H1 (cell line): ENCODE measurements around the gene MLNR.

Experiments used
- BRCA1 ChIP-seq: IDR thresholded peaks from 2 replicates; pipeline ENCODE4 v1.6.1; 2012; ENCODE audit warnings: low read depth, low read length, improper control_type of control experiment
- EZH2 ChIP-seq: fragments of 200-600 bp; sonication (generic); IDR thresholded peaks from 2 replicates; pipeline ENCODE4 v1.7.1; 2012; ENCODE audit warnings: low read depth, mild to moderate bottlenecking, moderate library complexity, low read length, inconsistent platforms; ENCODE audit not compliant: severe bottlenecking
- JUN ChIP-seq: IDR thresholded peaks from 2 replicates; pipeline ENCODE4 v1.6.1; 2011; ENCODE audit warnings: low read depth, mild to moderate bottlenecking, improper control_type of control experiment, low read length
- JUND ChIP-seq: IDR thresholded peaks from 2 replicates; pipeline ENCODE4 v1.6.1; 2011; ENCODE audit warnings: mild to moderate bottlenecking, improper control_type of control experiment, low read length
- MAFK ChIP-seq: IDR thresholded peaks from 2 replicates; pipeline ENCODE4 v1.6.1; 2012; ENCODE audit warnings: low read depth, mild to moderate bottlenecking, improper control_type of control experiment, low read length
- NRF1 ChIP-seq: IDR thresholded peaks from 2 replicates; pipeline ENCODE4 v1.6.1; 2011; ENCODE audit warnings: mild to moderate bottlenecking, low read depth, low read length, improper control_type of control experiment
- SIRT6 ChIP-seq: IDR thresholded peaks from one replicate; pipeline ENCODE4 v1.7.1; 2012; ENCODE audit warnings: low read length, inconsistent platforms
- SP1 ChIP-seq: IDR thresholded peaks from 2 replicates; pipeline ENCODE4 v1.6.1; 2011; ENCODE audit warnings: low read depth, low read length
- SRF ChIP-seq: IDR thresholded peaks from 2 replicates; pipeline ENCODE4 v1.6.1; 2011; ENCODE audit warnings: mild to moderate bottlenecking, low read depth, low read length, moderate library complexity
- TAF1 ChIP-seq: IDR thresholded peaks from 2 replicates; pipeline ENCODE4 v1.6.1; 2011; ENCODE audit warnings: mild to moderate bottlenecking, low read depth, low read length
- TF ChIP-seq, protein P1 (sequence below): IDR thresholded peaks from 2 replicates; pipeline ENCODE4 v1.6.1; 2011; ENCODE audit warnings: low read depth, mild to moderate bottlenecking, low read length; ENCODE audit not compliant: insufficient read depth
- TF ChIP-seq, protein P2 (sequence below), 3 experiments: IDR thresholded peaks; 1 replicate in 2 of 3; 2 replicates in 1 of 3; pipeline versions ENCODE4 v1.5.1 to v1.6.1; 2011; ENCODE audit warnings: low read length in 3 of 3, mild to moderate bottlenecking in 3 of 3, inconsistent platforms in 2 of 3, low read depth in 1 of 3, moderate library complexity in 1 of 3; ENCODE audit not compliant: insufficient read depth in 1 of 3; ENCODE audit errors: control extremely low read depth in 1 of 3
- TF ChIP-seq, protein P3 (sequence below): IDR thresholded peaks from 2 replicates; pipeline ENCODE4 v1.6.1; 2012; ENCODE audit warnings: inconsistent platforms

DNA sequence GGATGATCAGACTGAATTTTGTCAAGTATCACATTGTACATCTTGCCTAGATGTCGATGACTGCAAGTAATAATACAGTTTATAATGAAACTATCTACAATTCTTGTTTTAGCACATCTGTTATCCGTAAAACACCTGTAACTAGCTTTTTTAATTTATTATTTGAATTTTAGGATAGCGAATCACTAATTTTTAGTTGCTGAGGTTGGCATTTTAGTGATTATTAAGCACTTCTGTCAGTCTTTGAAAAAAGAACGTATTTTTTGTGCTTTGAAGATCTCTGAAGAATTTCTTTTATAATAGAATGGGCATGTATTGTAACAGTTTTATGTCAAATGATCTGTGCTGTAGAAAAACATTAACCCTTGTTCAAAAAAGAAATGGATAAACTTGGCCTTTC is 11.5 kb upstream of the MLNR start:
- no peak for TF ChIP-seq JUN
- no peak for TF ChIP-seq TAF1
- TF ChIP-seq, protein P1, sequence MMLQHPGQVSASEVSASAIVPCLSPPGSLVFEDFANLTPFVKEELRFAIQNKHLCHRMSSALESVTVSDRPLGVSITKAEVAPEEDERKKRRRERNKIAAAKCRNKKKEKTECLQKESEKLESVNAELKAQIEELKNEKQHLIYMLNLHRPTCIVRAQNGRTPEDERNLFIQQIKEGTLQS: no peak
- no peak for TF ChIP-seq NRF1
- TF ChIP-seq, protein P2, sequence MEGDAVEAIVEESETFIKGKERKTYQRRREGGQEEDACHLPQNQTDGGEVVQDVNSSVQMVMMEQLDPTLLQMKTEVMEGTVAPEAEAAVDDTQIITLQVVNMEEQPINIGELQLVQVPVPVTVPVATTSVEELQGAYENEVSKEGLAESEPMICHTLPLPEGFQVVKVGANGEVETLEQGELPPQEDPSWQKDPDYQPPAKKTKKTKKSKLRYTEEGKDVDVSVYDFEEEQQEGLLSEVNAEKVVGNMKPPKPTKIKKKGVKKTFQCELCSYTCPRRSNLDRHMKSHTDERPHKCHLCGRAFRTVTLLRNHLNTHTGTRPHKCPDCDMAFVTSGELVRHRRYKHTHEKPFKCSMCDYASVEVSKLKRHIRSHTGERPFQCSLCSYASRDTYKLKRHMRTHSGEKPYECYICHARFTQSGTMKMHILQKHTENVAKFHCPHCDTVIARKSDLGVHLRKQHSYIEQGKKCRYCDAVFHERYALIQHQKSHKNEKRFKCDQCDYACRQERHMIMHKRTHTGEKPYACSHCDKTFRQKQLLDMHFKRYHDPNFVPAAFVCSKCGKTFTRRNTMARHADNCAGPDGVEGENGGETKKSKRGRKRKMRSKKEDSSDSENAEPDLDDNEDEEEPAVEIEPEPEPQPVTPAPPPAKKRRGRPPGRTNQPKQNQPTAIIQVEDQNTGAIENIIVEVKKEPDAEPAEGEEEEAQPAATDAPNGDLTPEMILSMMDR (IDR thresholded peaks at IDR 0.05; ENCODE audit: control extremely low read depth in 1 of 3, insufficient read depth in 1 of 3, low read depth in 1 of 3, low read length in 3 of 3): no peak
- TF ChIP-seq EZH2: no peak
- TF ChIP-seq SP1: no peak
- TF ChIP-seq JUND: no peak
- TF ChIP-seq BRCA1: no peak
- TF ChIP-seq, protein P3, sequence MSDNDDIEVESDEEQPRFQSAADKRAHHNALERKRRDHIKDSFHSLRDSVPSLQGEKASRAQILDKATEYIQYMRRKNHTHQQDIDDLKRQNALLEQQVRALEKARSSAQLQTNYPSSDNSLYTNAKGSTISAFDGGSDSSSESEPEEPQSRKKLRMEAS: no peak
- TF ChIP-seq SRF: no peak
- no peak for TF ChIP-seq SIRT6
- no peak for TF ChIP-seq MAFK
